Rectal smooth muscle tissue (tissue), 1 donor: ENCODE data around the gene LENEP.
A peak's percentile ranks its signal among the peaks of the same experiment; 100 is the strongest.

Source experiments
- H3K27ac ChIP-seq: one replicate; pipeline ENCODE4 v1.7.0; 2013; ENCODE audit warnings: low read depth, low read length, inconsistent platforms
- H3K27me3 ChIP-seq: one replicate; pipeline ENCODE4 v1.7.0; 2013; ENCODE audit warnings: low read length; ENCODE audit not compliant: control insufficient read depth, insufficient read depth
- H3K36me3 ChIP-seq: one replicate; pipeline ENCODE4 v1.7.0; 2013; ENCODE audit warnings: low read length; ENCODE audit not compliant: control insufficient read depth, insufficient read depth
- H3K4me1 ChIP-seq: one replicate; pipeline ENCODE4 v1.7.0; 2013; ENCODE audit warnings: low read length; ENCODE audit not compliant: control insufficient read depth, insufficient read depth
- H3K4me3 ChIP-seq: one replicate; pipeline ENCODE4 v1.7.0; 2013; ENCODE audit warnings: low read length
- H3K9ac ChIP-seq: one replicate; pipeline ENCODE4 v1.7.0; 2013; ENCODE audit warnings: low read length

Gene LENEP

GRCh38 chr1:155012776-155013602 lies 19.6 kb downstream of the LENEP start:
- H3K27me3 ChIP-seq: no peaks in the 10 kb centered on the region
- H3K4me3 ChIP-seq: peak overlapping the region; percentile 13
- H3K27ac ChIP-seq: peak overlapping the region; percentile 58
- peaks cover 2% of the 10 kb centered on the region for H3K36me3 ChIP-seq
- H3K9ac ChIP-seq: no peak overlapping the region
- H3K4me1 ChIP-seq: peaks cover 13% of the 10 kb centered on the region

- H3K4me1 ChIP-seq: peaks cover 13% of the 10 kb centered on the region
- no peak overlapping the region for H3K4me3 ChIP-seq
- no peak overlapping the region for H3K9ac ChIP-seq
- peaks cover 2% of the 10 kb centered on the region for H3K36me3 ChIP-seq
- H3K27ac ChIP-seq: no peak overlapping the region
- no peaks in the 10 kb centered on the region for H3K27me3 ChIP-seq
Observed at GRCh38 chr1:155013632-155014031, 20.2 kb downstream of the LENEP start.

GRCh38 chr1:155014709-155015508 lies 21.5 kb downstream of the LENEP start:
- H3K4me3 ChIP-seq: no peak overlapping the region

GRCh38 chr1:155015527-155016230 lies 22.3 kb downstream of the LENEP start:
- Histone ChIP-seq H3K36me3 (no peaks in the 10 kb centered on the region), H3K27me3 (no peaks in the 10 kb centered on the region), H3K4me1 (peaks cover 13% of the 10 kb centered on the region), H3K9ac (no peak overlapping the region), H3K4me3 (no peak overlapping the region), H3K27ac (no peak overlapping the region)

More at GRCh38 chr1:155014709-155015508, 21.5 kb downstream of the LENEP start:
- H3K9ac ChIP-seq: no peak overlapping the region
- peaks cover 13% of the 10 kb centered on the region for H3K4me1 ChIP-seq
- H3K27me3 ChIP-seq: no peaks in the 10 kb centered on the region
- no peaks in the 10 kb centered on the region for H3K36me3 ChIP-seq
- no peak overlapping the region for H3K27ac ChIP-seq

GRCh38 chr1:155016231-155016831 lies 22.9 kb downstream of the LENEP start:
- Histone ChIP-seq H3K4me1 (peaks cover 13% of the 10 kb centered on the region), H3K36me3 (no peaks in the 10 kb centered on the region), H3K4me3 (no peak overlapping the region), H3K27me3 (no peaks in the 10 kb centered on the region), H3K27ac (peak overlapping the region; percentile 94), H3K9ac (no peak overlapping the region)

- H3K27ac ChIP-seq: peak overlapping the region; percentile 94
- peaks cover 9% of the 10 kb centered on the region for H3K4me1 ChIP-seq
- peak overlapping the region; percentile 70 for H3K9ac ChIP-seq
- no peaks in the 10 kb centered on the region for H3K36me3 ChIP-seq
- no peaks in the 10 kb centered on the region for H3K27me3 ChIP-seq
- peak overlapping the region; percentile 66 for H3K4me3 ChIP-seq
Observed at GRCh38 chr1:155017041-155017945, 23.9 kb downstream of the LENEP start.

GRCh38 chr1:155017946-155018316 lies 24.5 kb downstream of the LENEP start:
- H3K9ac ChIP-seq: peak overlapping the region; percentile 70
- H3K4me3 ChIP-seq: peak overlapping the region; percentile 66
- H3K4me1 ChIP-seq: peaks cover 6% of the 10 kb centered on the region
- H3K27me3 ChIP-seq: no peaks in the 10 kb centered on the region
- peak overlapping the region; percentile 94 for H3K27ac ChIP-seq
- no peaks in the 10 kb centered on the region for H3K36me3 ChIP-seq

GRCh38 chr1:155018617-155019348 lies 25.4 kb downstream of the LENEP start:
- no peak overlapping the region for H3K4me3 ChIP-seq
- no peaks in the 10 kb centered on the region for H3K27me3 ChIP-seq
- no peak overlapping the region for H3K9ac ChIP-seq
- H3K27ac ChIP-seq: no peak overlapping the region
- no peaks in the 10 kb centered on the region for H3K36me3 ChIP-seq
- H3K4me1 ChIP-seq: peaks cover 6% of the 10 kb centered on the region

GRCh38 chr1:155019377-155020245 lies 26.2 kb downstream of the LENEP start:
- Histone ChIP-seq H3K36me3 (no peaks in the 10 kb centered on the region), H3K4me3 (no peak overlapping the region), H3K9ac (no peak overlapping the region), H3K4me1 (peaks cover 6% of the 10 kb centered on the region), H3K27ac (no peak overlapping the region), H3K27me3 (no peaks in the 10 kb centered on the region)

GRCh38 chr1:155022136-155022926 lies 28.9 kb downstream of the LENEP start:
- H3K9ac ChIP-seq: no peak overlapping the region
- no peak overlapping the region for H3K4me3 ChIP-seq
- H3K27ac ChIP-seq: no peak overlapping the region
- peaks cover 4% of the 10 kb centered on the region for H3K4me1 ChIP-seq
- H3K36me3 ChIP-seq: no peaks in the 10 kb centered on the region
- no peaks in the 10 kb centered on the region for H3K27me3 ChIP-seq
